HepG2 (cell line): ENCODE data around the gene FAAP100. TPM values are rescaled to one million over a fixed set of nuclear protein-coding genes. Genes with fewer than 3 reads are reported as not detected.

Experiments
- ATM ChIP-seq: fragments of 450-650 bp; IDR thresholded peaks from 2 replicates; pipeline ENCODE4 v1.7.1; 2017; ENCODE audit warnings: mild to moderate bottlenecking, borderline replicate concordance
- EZH2 ChIP-seq: conservative IDR thresholded peaks from 2 replicates; pipeline ENCODE4 v1.6.1; 2012; ENCODE audit warnings: mild to moderate bottlenecking, low read depth, low read length, moderate library complexity
- GATAD2A ChIP-seq: IDR thresholded peaks from 2 replicates; pipeline ENCODE4 v1.6.1; 2016
- GLI4 ChIP-seq: sonication (generic); formaldehyde crosslinking; IDR thresholded peaks from 2 replicates; pipeline ENCODE4 v1.5.1; 2020; ENCODE audit warnings: missing genetic modification reagents, mild to moderate bottlenecking, moderate library complexity, borderline replicate concordance
- MED13 ChIP-seq: sonication (generic); formaldehyde crosslinking; IDR thresholded peaks from 2 replicates; pipeline ENCODE4 v1.5.0; 2020; ENCODE audit warnings: missing genetic modification reagents
- MIER2 ChIP-seq: IDR thresholded peaks from 2 replicates; pipeline ENCODE4 v1.6.1; 2016; ENCODE audit warnings: missing biosample characterization, missing genetic modification reagents
- MTF2 ChIP-seq: sonication (generic); formaldehyde crosslinking; IDR thresholded peaks from 2 replicates; pipeline ENCODE4 v1.5.0; 2020; ENCODE audit warnings: missing genetic modification reagents, borderline replicate concordance
- MXI1 ChIP-seq: IDR thresholded peaks from 3 replicates; pipeline ENCODE4 v1.6.1; 2012; ENCODE audit warnings: low read depth, low read length, inconsistent platforms, borderline replicate concordance
- MYNN ChIP-seq: sonication (generic); formaldehyde crosslinking; IDR thresholded peaks from 2 replicates; pipeline ENCODE4 v1.4.0; 2020; ENCODE audit warnings: mild to moderate bottlenecking, low read depth, missing genetic modification reagents
- SAFB2 ChIP-seq: sonication (generic); formaldehyde crosslinking; IDR thresholded peaks from 2 replicates; pipeline ENCODE4 v1.5.1; 2020; ENCODE audit warnings: missing genetic modification reagents, low read depth, mild to moderate bottlenecking, borderline replicate concordance
- SP2 ChIP-seq: sonication (generic); formaldehyde crosslinking; IDR thresholded peaks from 2 replicates; pipeline ENCODE4 v1.5.1; 2020; ENCODE audit warnings: mild to moderate bottlenecking, missing genetic modification reagents
- XRCC5 ChIP-seq: fragments of 200-400 bp; formaldehyde crosslinking; optimal IDR thresholded peaks from 2 replicates; pipeline ENCODE3; 2017; ENCODE audit warnings: mild to moderate bottlenecking, low read length
- YEATS2 ChIP-seq: sonication (generic); formaldehyde crosslinking; IDR thresholded peaks from 2 replicates; pipeline ENCODE4 v1.4.0; 2020; ENCODE audit warnings: missing genetic modification reagents, borderline replicate concordance
- ZNF484 ChIP-seq: sonication (generic); formaldehyde crosslinking; IDR thresholded peaks from 2 replicates; pipeline ENCODE4 v1.5.1; 2020; ENCODE audit warnings: mild to moderate bottlenecking, low read depth, missing genetic modification reagents, borderline replicate concordance
- ZNF768 ChIP-seq: sonication (generic); formaldehyde crosslinking; IDR thresholded peaks from 2 replicates; pipeline ENCODE4 v1.4.0; 2020; ENCODE audit warnings: missing genetic modification reagents
- ZNF816 ChIP-seq: sonication (generic); formaldehyde crosslinking; IDR thresholded peaks from 2 replicates; pipeline ENCODE4 v1.8.0; 2022; ENCODE audit warnings: missing genetic modification reagents, mild to moderate bottlenecking, borderline replicate concordance
- polyA plus RNA-seq, 8 experiments: library from polyadenylated mRNA; depleted of rRNA in 3 of 8; stranded (reverse) in 7 of 8; unstranded in 1 of 8; fragments of >200 nt; fragmentation: Illumina TruSeq in 4 of 8; extraction: Trizol in 4 of 8; gene quantifications; 2 replicates each; pipeline versions ENCODE4 v1.2.1 to v1.2.3, GENCODE V29; 2011 to 2016; ENCODE audit warnings: low read depth in 4 of 8, missing spikeins in 1 of 8, mixed read lengths in 1 of 8; ENCODE audit not compliant: insufficient read depth in 1 of 8
- total RNA-seq, 5 experiments: library from RNA; depleted of rRNA; stranded (reverse); fragments of >200 nt; fragmentation: Illumina TruSeq; extraction: Trizol; gene quantifications; 2 replicates each; pipeline ENCODE4 v1.2.3, GENCODE V29; 2016; ENCODE audit warnings: low read depth in 1 of 5
- TF ChIP-seq, protein P1 (sequence below): sonication (generic); formaldehyde crosslinking; IDR thresholded peaks from 2 replicates; pipeline ENCODE4 v1.5.0; 2020; ENCODE audit warnings: missing genetic modification reagents
- TF ChIP-seq, protein P2 (sequence below), 2 experiments: sonication (generic) in 1 of 2; formaldehyde crosslinking in 1 of 2; IDR thresholded peaks; 2 replicates each; pipeline versions ENCODE4 v1.4.0 to v1.6.1; 2018 to 2020; ENCODE audit warnings: missing genetic modification reagents in 2 of 2, borderline replicate concordance in 1 of 2, low read depth in 1 of 2, mild to moderate bottlenecking in 1 of 2, missing biosample characterization in 1 of 2
- TF ChIP-seq, protein P3 (sequence below): sonication (generic); formaldehyde crosslinking; IDR thresholded peaks from 2 replicates; pipeline ENCODE4 v1.4.0; 2020; ENCODE audit warnings: missing genetic modification reagents, low read depth, mild to moderate bottlenecking, borderline replicate concordance
- TF ChIP-seq, protein P4 (sequence below): sonication (generic); formaldehyde crosslinking; IDR thresholded peaks from 2 replicates; pipeline ENCODE4 v1.8.1; 2023; ENCODE audit warnings: mild to moderate bottlenecking, missing genetic modification reagents
- TF ChIP-seq, protein P5 (sequence below): sonication (generic); formaldehyde crosslinking; IDR thresholded peaks from 2 replicates; pipeline ENCODE4 v1.4.0; 2020; ENCODE audit warnings: low read depth, mild to moderate bottlenecking, missing genetic modification reagents

Gene FAAP100
- total and polyA plus RNA-seq, 2 of the 13 experiments (the other 11 are each of a cell fraction or from before 2014, with no cell fraction given) = 7.6 to 20.8 TPM

DNA sequence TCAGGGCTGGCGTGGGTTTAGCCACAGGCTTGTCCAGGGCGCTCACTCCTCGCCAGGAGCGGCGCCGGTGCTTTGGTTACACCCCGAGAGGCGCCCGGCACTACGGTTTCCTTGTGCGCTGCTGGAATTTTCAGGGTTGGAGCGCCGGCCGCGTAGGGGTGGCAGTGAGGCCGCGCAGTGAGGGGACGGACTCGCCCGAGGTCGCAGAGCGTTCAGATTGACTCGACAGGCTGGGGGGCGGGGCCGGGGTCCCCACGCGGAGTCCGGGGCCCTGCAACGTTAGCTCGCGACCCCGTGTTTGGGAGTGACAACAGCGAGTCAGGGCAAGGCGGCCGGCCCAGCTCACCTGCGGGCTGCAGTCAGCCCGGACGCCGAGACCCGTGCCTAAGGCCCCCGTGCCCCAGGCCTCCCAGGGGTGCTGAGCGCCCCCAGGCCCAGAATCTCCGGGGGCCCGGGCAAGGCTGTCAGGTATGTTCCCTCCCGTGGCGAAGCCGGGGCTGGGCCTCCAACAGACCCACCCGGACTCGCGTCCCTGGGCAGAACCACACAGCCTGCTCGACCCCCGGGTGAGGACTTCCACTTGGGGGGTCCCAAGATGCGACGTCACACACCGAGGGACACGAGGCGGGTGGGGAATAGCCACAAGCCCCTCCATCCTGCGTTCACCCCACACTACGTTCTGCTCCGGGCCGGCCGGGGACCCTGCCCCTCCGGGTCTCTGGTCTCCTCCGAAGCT is 38.2 kb downstream of the FAAP100 start (continued):
- TF ChIP-seq, protein P1, sequence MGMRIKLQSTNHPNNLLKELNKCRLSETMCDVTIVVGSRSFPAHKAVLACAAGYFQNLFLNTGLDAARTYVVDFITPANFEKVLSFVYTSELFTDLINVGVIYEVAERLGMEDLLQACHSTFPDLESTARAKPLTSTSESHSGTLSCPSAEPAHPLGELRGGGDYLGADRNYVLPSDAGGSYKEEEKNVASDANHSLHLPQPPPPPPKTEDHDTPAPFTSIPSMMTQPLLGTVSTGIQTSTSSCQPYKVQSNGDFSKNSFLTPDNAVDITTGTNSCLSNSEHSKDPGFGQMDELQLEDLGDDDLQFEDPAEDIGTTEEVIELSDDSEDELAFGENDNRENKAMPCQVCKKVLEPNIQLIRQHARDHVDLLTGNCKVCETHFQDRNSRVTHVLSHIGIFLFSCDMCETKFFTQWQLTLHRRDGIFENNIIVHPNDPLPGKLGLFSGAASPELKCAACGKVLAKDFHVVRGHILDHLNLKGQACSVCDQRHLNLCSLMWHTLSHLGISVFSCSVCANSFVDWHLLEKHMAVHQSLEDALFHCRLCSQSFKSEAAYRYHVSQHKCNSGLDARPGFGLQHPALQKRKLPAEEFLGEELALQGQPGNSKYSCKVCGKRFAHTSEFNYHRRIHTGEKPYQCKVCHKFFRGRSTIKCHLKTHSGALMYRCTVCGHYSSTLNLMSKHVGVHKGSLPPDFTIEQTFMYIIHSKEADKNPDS = no peak
- TF ChIP-seq, protein P2, sequence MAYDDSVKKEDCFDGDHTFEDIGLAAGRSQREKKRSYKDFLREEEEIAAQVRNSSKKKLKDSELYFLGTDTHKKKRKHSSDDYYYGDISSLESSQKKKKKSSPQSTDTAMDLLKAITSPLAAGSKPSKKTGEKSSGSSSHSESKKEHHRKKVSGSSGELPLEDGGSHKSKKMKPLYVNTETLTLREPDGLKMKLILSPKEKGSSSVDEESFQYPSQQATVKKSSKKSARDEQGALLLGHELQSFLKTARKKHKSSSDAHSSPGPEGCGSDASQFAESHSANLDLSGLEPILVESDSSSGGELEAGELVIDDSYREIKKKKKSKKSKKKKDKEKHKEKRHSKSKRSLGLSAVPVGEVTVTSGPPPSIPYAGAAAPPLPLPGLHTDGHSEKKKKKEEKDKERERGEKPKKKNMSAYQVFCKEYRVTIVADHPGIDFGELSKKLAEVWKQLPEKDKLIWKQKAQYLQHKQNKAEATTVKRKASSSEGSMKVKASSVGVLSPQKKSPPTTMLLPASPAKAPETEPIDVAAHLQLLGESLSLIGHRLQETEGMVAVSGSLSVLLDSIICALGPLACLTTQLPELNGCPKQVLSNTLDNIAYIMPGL (CRISPR knock-in tag; IDR thresholded peaks at IDR 0.05; ENCODE audit: borderline replicate concordance in 1 of 2, low read depth in 1 of 2) = no peak; a peak in 1 of 4 replicates
- TF ChIP-seq MTF2 (CRISPR knock-in tag) (no peak), MED13 (CRISPR knock-in tag) (0 out of 2 replicates have a peak, but pooled peaks have one; percentile 15), GATAD2A (CRISPR knock-in tag) (peak; percentile 41), XRCC5 (peak; percentile 49), MXI1 (0 out of 3 replicates have a peak, but pooled peaks have one; percentile 32), EZH2 (no peak), ATM (no peak), SP2 (CRISPR knock-in tag) (0 out of 2 replicates have a peak, but pooled peaks have one; percentile 17), YEATS2 (CRISPR knock-in tag) (no peak), ZNF484 (no peak), ZNF816 (peak; percentile 93), MYNN (CRISPR knock-in tag) (no peak), ZNF768 (CRISPR knock-in tag) (peak; percentile 69), GLI4 (CRISPR knock-in tag) (no peak), MIER2 (CRISPR knock-in tag) (no peak), SAFB2 (CRISPR knock-in tag) (no peak; the same call in 1 of the 2 replicates)
- TF ChIP-seq, protein P3, sequence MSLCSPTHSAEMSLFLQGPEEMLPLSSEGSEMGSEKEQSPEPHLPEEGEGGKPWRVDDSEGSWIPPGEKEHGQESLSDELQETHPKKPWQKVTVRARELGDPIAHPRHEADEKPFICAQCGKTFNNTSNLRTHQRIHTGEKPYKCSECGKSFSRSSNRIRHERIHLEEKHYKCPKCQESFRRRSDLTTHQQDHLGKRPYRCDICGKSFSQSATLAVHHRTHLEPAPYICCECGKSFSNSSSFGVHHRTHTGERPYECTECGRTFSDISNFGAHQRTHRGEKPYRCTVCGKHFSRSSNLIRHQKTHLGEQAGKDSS (CRISPR knock-in tag) = no peak
- TF ChIP-seq, protein P4, sequence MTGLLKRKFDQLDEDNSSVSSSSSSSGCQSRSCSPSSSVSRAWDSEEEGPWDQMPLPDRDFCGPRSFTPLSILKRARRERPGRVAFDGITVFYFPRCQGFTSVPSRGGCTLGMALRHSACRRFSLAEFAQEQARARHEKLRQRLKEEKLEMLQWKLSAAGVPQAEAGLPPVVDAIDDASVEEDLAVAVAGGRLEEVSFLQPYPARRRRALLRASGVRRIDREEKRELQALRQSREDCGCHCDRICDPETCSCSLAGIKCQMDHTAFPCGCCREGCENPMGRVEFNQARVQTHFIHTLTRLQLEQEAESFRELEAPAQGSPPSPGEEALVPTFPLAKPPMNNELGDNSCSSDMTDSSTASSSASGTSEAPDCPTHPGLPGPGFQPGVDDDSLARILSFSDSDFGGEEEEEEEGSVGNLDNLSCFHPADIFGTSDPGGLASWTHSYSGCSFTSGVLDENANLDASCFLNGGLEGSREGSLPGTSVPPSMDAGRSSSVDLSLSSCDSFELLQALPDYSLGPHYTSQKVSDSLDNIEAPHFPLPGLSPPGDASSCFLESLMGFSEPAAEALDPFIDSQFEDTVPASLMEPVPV (CRISPR knock-in tag) = peak; percentile 77; the same call in 1 of the 2 replicates
- TF ChIP-seq, protein P5, sequence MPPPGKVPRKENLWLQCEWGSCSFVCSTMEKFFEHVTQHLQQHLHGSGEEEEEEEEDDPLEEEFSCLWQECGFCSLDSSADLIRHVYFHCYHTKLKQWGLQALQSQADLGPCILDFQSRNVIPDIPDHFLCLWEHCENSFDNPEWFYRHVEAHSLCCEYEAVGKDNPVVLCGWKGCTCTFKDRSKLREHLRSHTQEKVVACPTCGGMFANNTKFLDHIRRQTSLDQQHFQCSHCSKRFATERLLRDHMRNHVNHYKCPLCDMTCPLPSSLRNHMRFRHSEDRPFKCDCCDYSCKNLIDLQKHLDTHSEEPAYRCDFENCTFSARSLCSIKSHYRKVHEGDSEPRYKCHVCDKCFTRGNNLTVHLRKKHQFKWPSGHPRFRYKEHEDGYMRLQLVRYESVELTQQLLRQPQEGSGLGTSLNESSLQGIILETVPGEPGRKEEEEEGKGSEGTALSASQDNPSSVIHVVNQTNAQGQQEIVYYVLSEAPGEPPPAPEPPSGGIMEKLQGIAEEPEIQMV (CRISPR knock-in tag) = no peak
